ENCODE results near the gene ADGRG4. TPM values are rescaled to one million over a fixed set of nuclear protein-coding genes. Genes with fewer than 3 reads are reported as not detected.

ADGRG4 gene
- total RNA-seq, 1 experiment from 2014 or later, result not detected

DNA sequence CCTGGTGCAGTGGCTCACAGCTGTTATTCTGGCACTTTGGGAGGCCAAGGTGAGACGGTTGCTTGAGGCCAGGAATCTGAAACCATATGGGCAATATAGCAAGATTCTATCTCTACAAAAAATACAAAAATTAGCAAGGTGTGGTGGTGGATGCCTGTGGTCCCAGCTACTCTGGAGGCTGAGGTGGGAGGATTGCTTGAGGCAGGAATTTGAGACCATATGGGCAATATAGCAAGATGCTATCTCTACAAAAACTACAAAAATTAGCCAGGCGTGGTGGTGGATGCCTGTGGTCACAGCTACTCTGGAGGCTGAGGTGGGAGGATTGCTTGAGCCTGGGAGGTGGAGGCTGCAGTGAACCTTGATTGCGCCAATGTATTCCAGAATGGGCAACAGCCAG is 2.3 kb downstream of the ADGRG4 start:
- DNase-seq (ENCODE audit: extremely low read depth, low read depth), result no peak

DNA sequence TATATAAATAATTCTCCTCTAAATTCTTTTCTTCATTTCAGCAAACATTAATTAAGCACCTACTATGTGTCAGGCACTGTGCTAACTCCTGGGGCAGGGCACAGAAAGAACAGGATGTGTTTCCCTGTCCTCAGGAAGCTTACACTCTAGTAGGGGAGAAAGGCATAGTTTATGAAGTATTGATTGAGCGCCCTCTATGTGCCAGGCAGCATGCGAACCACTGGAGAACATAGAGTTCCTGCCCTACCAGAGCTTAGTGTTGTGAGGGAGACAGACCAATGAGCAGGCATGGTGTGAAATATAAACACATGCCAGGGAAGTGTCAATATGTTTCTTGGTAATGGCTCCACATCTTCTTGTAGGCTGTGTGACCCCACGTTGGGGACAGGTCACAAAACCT is 3.7 kb downstream of the ADGRG4 start:
- no peak for DNase-seq (ENCODE audit: extremely low read depth, low read depth)

DNA sequence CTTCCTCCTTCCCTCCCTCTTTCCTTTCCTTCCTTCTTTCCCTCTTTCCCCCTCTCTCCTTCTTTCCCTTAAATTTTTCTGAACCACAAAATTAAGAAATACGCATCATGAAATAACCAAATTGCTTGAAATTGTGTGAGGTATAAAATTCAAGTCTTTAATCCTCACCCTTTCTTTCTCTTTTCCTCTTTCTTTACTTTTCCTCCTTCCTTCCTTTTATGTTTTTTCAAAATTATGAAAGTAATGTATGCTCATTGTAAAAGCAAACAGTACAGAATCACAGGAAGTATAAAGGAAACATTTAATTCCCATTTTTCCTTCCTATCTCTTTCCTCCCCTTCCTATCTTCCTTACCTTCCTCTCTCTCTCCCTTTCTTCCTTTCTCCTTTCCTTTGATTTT is 5.4 kb downstream of the ADGRG4 start:
- DNase-seq (ENCODE audit: extremely low read depth, low read depth), result no peak

DNA sequence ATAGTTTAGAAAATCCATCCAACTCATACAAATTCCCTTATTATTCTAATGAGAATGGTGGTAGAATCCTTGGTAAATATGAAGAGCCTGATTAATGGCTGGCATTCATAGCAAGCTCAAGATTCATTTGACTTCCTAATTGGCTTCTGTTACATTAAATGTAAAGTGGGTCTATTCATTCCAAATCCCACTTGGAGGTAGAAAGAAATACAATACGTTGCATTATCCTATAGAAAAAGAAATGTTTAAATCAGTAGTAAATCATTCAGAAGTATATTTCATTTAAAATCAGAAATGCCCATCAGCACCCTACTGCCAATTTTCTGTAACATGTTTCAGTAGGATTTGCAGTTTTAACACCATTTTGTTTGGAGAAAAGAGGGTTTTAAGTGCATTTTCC is 6.7 kb downstream of the ADGRG4 start:
- no peak for DNase-seq (ENCODE audit: extremely low read depth, low read depth)

DNA sequence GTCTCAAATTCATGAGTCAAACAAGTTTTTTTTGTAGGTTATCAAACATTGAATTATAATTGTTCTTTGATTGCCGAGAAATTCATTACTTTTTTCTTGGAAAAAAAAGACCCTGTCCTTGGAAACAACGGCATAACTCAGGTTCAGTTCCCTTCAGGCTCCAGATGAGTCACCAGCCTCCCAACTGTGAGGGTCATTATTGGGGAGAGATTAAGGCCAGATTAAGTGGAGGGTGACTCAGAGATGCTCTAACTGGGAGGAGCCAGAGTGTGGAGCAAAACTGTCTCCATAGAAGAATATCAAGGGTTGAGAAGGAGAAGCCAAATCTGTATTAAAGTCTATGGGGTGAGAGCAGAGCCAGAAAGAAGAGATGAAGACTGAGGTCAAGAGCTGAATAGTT is 9.6 kb downstream of the ADGRG4 start:
- no peak for DNase-seq (ENCODE audit: extremely low read depth, low read depth)

DNA sequence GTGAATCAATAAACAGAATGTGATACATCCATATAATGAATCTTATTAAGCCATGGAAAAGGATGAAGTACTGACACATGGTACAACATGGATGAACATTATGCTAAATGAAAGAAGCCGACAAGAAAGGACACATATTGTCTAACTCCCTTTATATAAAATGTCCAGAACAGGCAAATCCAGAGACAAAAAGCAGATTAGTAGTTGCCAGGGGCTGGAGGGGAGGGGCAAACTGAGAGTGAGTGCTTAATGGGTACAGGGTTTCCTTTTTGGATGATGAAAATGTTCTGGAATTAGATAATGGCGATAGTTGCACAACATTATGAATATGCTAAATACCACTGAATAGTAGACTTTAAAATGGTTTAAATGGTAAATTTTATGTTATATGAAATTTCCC is 17.4 kb downstream of the ADGRG4 start:
- no peak for DNase-seq (ENCODE audit: extremely low read depth, low read depth)

DNA sequence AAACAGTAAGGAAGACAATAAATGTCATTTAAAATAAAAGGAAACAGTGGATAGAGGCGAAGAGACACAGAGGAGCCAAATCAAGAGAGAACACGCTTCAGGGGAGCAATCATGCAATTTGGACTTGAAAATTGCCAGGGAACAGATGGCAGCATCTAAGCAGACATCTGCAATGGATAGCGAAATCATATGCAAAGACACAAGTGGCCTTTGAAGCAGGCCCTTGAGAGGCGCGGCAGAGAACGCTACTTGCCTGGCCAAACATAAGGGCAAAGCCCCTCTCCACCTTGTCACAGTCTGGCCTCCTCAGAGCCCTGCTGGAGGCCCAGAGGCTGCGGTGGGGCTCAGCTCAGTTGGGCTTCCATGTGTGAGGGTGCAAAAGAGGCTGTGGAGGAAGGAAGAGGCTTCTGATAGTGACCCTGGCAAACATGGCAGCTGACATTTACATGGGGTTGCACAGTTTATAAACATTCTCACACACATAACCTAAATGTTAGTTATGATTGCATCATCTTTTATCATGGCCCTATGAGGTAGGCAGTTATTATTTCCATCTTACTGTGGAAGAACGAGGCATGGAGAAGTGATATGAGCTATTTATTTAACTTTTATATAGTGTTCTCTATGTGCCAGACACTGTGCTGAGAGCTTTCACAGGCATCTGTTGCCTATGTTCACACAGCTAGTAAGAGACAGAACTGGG is 18.3 kb downstream of the ADGRG4 start:
- no peak for DNase-seq (ENCODE audit: extremely low read depth, low read depth)

DNA sequence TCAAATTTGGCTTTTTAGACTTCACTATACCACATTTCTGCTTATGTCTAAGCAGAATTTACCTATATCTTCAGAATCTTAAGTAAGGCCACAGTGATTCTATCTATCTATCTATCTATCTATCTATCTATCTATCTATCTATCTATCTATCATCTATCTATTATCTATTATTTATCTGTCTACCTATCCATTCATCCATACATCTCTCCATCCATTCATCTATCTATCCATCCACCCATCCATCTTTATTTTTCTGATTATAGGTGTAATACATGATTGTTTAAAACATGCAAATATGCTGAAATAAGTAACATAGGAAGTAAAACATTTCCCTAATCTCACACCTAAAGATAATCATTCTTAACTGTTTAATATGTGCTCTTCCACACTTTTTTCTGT is 18.8 kb downstream of the ADGRG4 start:
- no peak for DNase-seq (ENCODE audit: extremely low read depth, low read depth)

DNA sequence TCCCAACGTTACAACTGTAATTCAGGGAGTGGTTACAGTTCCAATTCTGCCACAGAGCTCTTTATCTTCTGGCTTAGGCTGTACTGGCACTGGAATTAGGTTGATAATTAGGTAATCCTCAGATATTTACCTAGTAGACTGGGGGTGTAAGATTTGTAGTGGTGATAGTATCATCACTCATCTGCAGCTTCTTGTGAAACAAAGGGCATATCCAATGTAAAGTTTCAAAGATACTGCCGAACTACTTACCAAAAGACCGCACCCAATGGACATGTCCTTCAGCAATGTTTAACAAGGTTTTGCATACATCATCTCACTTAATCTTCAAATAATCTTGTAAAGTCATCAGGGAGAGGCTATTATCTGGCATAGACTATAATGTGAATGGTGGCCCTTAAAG is 20.8 kb downstream of the ADGRG4 start:
- no peak for DNase-seq (ENCODE audit: extremely low read depth, low read depth)

DNA sequence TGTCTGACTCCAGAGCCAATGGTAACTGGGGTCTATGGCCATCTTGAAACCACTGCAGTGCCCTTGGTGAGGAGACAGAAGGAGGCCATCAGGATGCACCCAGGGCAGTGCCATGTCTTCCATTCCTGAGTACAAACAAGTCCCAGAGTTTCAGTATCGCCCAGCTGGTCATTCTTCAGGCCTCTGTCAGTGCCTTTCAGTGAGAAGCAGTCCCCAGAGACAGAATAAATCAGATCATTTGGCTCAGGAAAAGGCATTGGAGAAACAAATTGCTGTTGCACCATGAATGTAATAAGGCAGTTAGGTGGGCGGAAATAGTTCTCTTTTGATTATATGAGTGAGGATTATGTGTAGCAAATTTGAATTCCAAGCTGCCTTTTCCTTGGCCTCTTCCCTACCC is 21.3 kb downstream of the ADGRG4 start:
- no peak for DNase-seq (ENCODE audit: extremely low read depth, low read depth)

DNA sequence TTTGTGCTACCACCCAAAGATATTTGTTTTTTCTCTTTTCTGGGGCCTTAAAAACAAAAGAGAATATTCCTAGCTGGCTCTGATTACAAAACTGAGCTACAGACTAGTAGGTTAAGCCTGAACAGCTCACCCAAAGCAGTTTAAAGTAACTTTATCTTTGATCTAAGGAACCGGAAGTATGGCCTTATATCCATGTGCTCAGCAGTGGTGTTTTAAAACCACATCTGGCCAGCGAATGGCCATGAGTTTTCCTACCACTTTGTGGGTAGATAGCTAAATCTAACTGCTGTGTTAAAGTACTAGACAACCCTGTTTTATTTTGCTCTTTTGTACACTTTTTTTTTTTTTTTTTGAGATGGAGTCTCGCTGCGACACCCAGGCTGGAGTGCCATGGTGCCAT is 24.6 kb downstream of the ADGRG4 start:
- no peak for DNase-seq (ENCODE audit: extremely low read depth, low read depth)

- DNase-seq (ENCODE audit: extremely low read depth, low read depth), result no peak
Observed at GRCh38 chrX:136328933-136329332, 28.2 kb downstream of the ADGRG4 start.

- peak; percentile 5 for DNase-seq (ENCODE audit: extremely low read depth, low read depth)
Observed at GRCh38 chrX:136336623-136337022, 35.9 kb downstream of the ADGRG4 start.

GRCh38 chrX:136339702-136340101 is 38.9 kb downstream of the ADGRG4 start:
- DNase-seq (ENCODE audit: extremely low read depth, low read depth), result no peak

GRCh38 chrX:136344320-136344719 is 43.6 kb downstream of the ADGRG4 start:
- DNase-seq (ENCODE audit: extremely low read depth, low read depth), result no peak

GRCh38 chrX:136346506-136346905 is 45.7 kb downstream of the ADGRG4 start:
- no peak for DNase-seq (ENCODE audit: extremely low read depth, low read depth)

DNA sequence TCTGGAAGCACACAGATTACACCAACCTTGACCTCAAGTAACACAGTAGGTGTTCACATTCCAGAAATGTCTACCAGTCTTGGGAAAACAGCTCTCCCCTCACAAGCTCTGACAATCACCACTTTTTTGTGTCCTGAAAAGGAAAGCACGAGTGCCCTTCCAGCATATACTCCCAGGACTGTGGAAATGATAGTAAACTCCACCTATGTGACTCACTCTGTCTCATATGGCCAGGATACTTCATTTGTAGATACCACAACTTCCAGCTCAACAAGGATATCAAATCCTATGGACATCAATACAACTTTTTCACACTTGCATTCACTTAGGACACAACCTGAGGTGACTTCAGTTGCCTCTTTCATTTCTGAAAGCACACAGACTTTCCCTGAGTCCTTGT is 46.9 kb downstream of the ADGRG4 start:
- DNase-seq (ENCODE audit: extremely low read depth, low read depth), result no peak

DNA sequence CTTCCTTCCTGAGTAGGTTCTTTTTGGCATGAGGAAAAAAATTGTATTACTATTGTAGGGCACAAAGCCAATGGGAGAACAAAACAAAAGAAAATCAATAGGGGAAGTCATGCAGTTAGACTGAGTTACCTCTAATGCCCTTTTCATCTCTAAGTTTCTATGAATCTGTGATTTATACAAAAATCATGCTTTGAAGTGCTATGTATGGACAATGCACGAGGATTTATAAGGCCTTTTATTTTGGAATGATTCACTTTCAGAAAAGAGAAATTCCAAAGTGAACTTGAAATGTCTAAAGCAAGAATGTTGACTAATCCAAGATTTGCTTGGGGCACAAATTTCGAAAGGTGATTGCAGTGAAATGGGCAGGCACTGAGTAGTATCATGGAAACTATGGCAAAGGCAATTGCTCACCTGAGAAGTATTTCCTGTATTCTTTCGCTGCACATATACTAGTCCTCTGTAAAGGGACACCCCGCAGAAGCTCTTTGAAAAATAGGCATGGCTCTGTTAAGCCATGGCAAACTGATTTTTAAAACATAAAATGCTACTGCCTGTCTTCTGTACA is 52.8 kb downstream of the ADGRG4 start:
- DNase-seq (ENCODE audit: extremely low read depth, low read depth), result no peak

- DNase-seq (ENCODE audit: extremely low read depth, low read depth), result no peak
Observed at GRCh38 chrX:136354201-136354600, 53.4 kb downstream of the ADGRG4 start.

GRCh38 chrX:136369377-136369776 is 68.6 kb downstream of the ADGRG4 start:
- DNase-seq (ENCODE audit: extremely low read depth, low read depth), result no peak

DNA sequence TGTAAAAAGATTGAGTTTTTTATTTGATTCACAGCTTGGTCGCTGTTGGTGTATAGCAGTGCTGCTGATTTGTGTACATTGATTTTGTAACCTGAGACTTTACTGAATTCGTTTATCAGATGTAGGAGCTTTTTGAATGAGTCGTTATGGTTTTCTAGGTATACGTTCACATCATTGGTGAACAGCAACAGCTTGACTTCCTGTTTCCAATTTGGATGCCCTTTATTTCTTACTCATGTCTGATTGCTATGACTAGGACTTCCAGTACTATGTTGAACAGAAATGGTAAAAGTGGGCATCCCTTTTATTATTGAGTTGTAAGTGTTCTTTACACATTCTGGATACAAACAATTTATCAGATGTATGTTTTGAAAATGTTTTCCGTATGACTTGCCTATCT is 76.0 kb downstream of the ADGRG4 start:
- no peak for DNase-seq (ENCODE audit: extremely low read depth, low read depth)

- DNase-seq (ENCODE audit: extremely low read depth, low read depth), result no peak
Observed at GRCh38 chrX:136380010-136380769, 79.4 kb downstream of the ADGRG4 start.
